Body of pancreas (tissue), 4 donors: Measurements from ENCODE around the gene SLC20A1.
"Not testable (repeated sequence)": the region's sequence is repeated elsewhere in the genome, so short reads cannot be mapped to it uniquely, and the experiment has no call there.

Experiments
- CTCF ChIP-seq, 7 experiments: fragments of 450-650 bp in 4 of 7; fragments of 200-600 bp in 3 of 7; sonication (generic) in 3 of 7; IDR thresholded peaks; one replicate each; pipeline ENCODE4 v1.5.1; 2016 to 2019; ENCODE audit warnings: antibody characterized with exemption in 7 of 7
- POLR2A ChIP-seq, 3 donors: fragments of 450-650 bp; IDR thresholded peaks; one replicate each; pipeline ENCODE4 v1.6.1; 2016; ENCODE audit warnings: antibody characterized with exemption in 3 of 3, mild to moderate bottlenecking in 2 of 3

- TF ChIP-seq CTCF, POLR2A (IDR thresholded peaks at IDR 0.05): not testable (repeated sequence)
These were observed 61.2 kb downstream of the SLC20A1 start for GRCh38 chr2:112706947-112707346.
